Stomach (tissue), 4 donors: ENCODE measurements around the gene TNFRSF21.

Experiments used
- EP300 ChIP-seq: sonication (generic); formaldehyde crosslinking; IDR thresholded peaks from one replicate; pipeline ENCODE4 v1.6.1; 2017; ENCODE audit warnings: antibody characterized with exemption
- POLR2A ChIP-seq, 4 donors: fragments of 450-650 bp; IDR thresholded peaks; one replicate each; pipeline ENCODE4 v1.6.1; 2016; ENCODE audit warnings: antibody characterized with exemption in 4 of 4, control low read depth in 2 of 4, mild to moderate bottlenecking in 1 of 4, moderate library complexity in 1 of 4
- POLR2AphosphoS5 ChIP-seq, 3 donors: sonication (generic); formaldehyde crosslinking; IDR thresholded peaks; one replicate each; pipeline ENCODE4 v1.6.1; 2016; ENCODE audit warnings: antibody characterized with exemption in 3 of 3
- TF ChIP-seq, protein P1 (sequence below), 7 experiments: fragments of 450-650 bp in 4 of 7; fragments of 200-600 bp in 3 of 7; sonication (generic) in 3 of 7; IDR thresholded peaks; one replicate each; pipeline ENCODE4 v1.5.1; 2016 to 2019; ENCODE audit warnings: antibody characterized with exemption in 7 of 7, control low read depth in 2 of 7, mild to moderate bottlenecking in 1 of 7

GRCh38 chr6:47301441-47301840, 8.3 kb downstream of the TNFRSF21 start:
- TF ChIP-seq POLR2A (IDR thresholded peaks at IDR 0.05) (no peak), POLR2AphosphoS5 (IDR thresholded peaks at IDR 0.05) (no peak), EP300 (no peak)
- TF ChIP-seq, protein P1, sequence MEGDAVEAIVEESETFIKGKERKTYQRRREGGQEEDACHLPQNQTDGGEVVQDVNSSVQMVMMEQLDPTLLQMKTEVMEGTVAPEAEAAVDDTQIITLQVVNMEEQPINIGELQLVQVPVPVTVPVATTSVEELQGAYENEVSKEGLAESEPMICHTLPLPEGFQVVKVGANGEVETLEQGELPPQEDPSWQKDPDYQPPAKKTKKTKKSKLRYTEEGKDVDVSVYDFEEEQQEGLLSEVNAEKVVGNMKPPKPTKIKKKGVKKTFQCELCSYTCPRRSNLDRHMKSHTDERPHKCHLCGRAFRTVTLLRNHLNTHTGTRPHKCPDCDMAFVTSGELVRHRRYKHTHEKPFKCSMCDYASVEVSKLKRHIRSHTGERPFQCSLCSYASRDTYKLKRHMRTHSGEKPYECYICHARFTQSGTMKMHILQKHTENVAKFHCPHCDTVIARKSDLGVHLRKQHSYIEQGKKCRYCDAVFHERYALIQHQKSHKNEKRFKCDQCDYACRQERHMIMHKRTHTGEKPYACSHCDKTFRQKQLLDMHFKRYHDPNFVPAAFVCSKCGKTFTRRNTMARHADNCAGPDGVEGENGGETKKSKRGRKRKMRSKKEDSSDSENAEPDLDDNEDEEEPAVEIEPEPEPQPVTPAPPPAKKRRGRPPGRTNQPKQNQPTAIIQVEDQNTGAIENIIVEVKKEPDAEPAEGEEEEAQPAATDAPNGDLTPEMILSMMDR (IDR thresholded peaks at IDR 0.05) = no peak
